Measurements from ENCODE around the gene ATG4A.

DNA sequence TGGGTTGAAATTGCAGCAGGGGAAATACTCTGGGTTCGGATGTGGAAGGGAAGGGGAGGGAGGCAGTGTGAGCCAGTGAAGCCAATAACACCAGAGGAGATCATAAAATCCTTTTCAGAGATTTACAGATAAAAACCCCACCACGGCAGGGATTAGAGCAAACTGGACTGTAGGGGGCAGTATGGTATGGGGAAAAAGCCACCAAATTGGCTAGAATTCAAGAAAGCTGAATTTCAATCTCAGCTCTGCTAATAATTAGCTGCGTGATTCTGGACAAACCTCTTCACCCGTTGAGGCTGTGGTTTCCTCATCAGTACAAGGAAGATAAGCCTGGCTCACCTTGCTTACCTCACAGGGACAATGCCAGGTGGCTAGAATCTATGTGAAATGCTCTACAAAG is 108.1 kb downstream of the ATG4A start:
- TF ChIP-seq, protein P1, sequence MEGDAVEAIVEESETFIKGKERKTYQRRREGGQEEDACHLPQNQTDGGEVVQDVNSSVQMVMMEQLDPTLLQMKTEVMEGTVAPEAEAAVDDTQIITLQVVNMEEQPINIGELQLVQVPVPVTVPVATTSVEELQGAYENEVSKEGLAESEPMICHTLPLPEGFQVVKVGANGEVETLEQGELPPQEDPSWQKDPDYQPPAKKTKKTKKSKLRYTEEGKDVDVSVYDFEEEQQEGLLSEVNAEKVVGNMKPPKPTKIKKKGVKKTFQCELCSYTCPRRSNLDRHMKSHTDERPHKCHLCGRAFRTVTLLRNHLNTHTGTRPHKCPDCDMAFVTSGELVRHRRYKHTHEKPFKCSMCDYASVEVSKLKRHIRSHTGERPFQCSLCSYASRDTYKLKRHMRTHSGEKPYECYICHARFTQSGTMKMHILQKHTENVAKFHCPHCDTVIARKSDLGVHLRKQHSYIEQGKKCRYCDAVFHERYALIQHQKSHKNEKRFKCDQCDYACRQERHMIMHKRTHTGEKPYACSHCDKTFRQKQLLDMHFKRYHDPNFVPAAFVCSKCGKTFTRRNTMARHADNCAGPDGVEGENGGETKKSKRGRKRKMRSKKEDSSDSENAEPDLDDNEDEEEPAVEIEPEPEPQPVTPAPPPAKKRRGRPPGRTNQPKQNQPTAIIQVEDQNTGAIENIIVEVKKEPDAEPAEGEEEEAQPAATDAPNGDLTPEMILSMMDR (IDR thresholded peaks at IDR 0.05), result no peak
- TF ChIP-seq ZFX (IDR thresholded peaks at IDR 0.05; ENCODE audit: borderline replicate concordance), result no peak

Measured in 22Rv1 (cell line).